GM10266 (cell line): ENCODE data around the gene GNA12.
A peak's percentile ranks its signal among the peaks of the same experiment; 100 is the strongest.

Experiments used
- DNase-seq: peaks from one replicate; pipeline ENCODE4 v3.0.0; 2012; ENCODE audit errors: extremely low spot score
- CTCF ChIP-seq: IDR thresholded peaks from 2 replicates; pipeline ENCODE4 v1.5.1; 2012; ENCODE audit warnings: mild to moderate bottlenecking, low read depth; ENCODE audit not compliant: control insufficient read depth, insufficient read depth; ENCODE audit errors: missing control alignments

GNA12 gene

DNA sequence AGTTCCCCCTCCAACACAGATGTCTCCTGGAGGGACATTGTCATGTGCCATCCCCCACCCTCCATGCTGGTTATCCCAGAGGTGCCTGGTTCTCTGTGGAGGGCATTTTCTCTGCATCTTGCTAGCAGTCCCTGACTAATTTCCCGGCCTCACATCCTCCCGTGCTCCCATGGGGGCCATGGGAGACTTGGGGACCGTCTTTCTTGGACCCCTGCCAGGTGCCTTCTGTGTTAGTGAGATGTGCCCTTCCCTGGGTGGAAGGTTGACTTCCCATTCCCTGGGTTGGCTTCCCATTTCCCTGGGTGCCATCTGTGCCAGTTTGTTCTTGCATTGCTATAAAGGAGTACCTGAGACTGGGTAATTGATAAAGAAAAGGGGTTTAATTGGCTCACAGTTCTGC lies 22.5 kb upstream of the GNA12 start:
- TF ChIP-seq CTCF = no peak
- no peak for DNase-seq

- peak; percentile 72 for DNase-seq
- peak; percentile 82 for TF ChIP-seq CTCF
These were observed 21.0 kb upstream of the GNA12 start for GRCh38 chr7:2864999-2865670.

DNA sequence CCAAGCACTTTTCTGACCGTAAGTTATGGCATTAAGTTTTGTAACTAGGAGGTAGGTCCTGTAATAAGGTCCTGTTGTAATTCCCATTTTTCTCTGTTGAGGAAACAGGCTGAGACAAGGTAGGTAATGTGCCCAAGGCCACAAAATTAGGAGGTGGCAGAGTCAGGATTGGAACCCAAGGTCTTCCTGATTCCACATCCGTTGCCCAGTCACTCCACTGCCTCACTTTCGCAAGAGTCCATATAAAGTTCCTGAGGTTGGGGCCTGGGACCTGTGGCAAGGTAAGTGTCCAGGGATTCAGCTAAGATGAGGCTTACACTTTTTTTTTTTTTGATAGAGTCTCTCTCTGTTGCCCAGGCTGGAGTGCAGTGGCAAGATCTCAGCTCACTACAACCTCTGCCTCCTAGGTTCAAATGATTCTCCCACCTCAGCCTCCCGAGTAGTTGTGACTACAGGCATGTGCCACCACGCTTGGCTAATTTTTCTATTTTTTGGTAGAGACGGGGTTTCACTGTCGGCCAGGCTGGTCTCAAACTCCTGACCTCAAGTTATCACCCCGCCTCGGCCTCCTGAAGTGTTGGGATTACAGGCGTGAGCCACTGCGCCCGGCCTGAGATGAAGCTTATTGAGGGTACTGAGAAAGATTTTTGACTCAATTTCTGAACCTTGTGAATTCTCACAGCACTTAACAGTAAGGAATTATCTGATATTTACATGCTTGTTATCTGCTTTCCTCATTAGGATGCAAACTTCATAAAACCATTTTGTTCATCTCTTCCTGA lies 20.3 kb upstream of the GNA12 start:
- DNase-seq = no peak
- TF ChIP-seq CTCF = no peak

- peak; percentile 84 for DNase-seq
- no peak for TF ChIP-seq CTCF
These were observed 19.5 kb upstream of the GNA12 start for GRCh38 chr7:2863461-2864066.

- no peak for TF ChIP-seq CTCF
These were observed 18.8 kb upstream of the GNA12 start for GRCh38 chr7:2862831-2863361.

GRCh38 chr7:2861509-2861908 lies 17.4 kb upstream of the GNA12 start:
- no peak for TF ChIP-seq CTCF
- no peak for DNase-seq

More at GRCh38 chr7:2862831-2863361, 18.8 kb upstream of the GNA12 start:
- DNase-seq = peak; percentile 8
